AG04450 (cell line): ENCODE data around the gene ACTBL2. TPM values are rescaled to one million over a fixed set of nuclear protein-coding genes. Genes with fewer than 3 reads are reported as not detected.
A peak's percentile ranks its signal among the peaks of the same experiment; 100 is the strongest.

ENCODE experiments used
- CTCF ChIA-PET: fragments of 300-600, 350-600 bp; formaldehyde crosslinking; extraction: SDS; loops from one replicate; lab custom pipeline; 2022; ENCODE audit warnings: antibody characterized with exemption, inconsistent platforms; lab: Charles Lee
- POLR2A ChIA-PET: fragments of 350-600 bp; formaldehyde crosslinking; extraction: SDS; loops from one replicate; lab custom pipeline; 2021; ENCODE audit warnings: antibody characterized with exemption, inconsistent platforms; lab: Yijun Ruan, JAX
- DNase-seq: peaks from one replicate; pipeline ENCODE4 v3.0.0-alpha.2; 2011; ENCODE audit warnings: low read depth, low spot score
- H3K27ac ChIP-seq: one replicate; pipeline ENCODE4 v1.5.1; 2012; ENCODE audit warnings: low read depth, low read length, control low read depth
- H3K27me3 ChIP-seq: one replicate; pipeline ENCODE4 v1.6.0; 2012; ENCODE audit warnings: low read length; ENCODE audit not compliant: control insufficient read depth, insufficient read depth
- H3K4me3 ChIP-seq: 2 replicates; pipeline ENCODE4 v1.5.1; 2011; ENCODE audit warnings: mild to moderate bottlenecking, low read depth, low read length, control low read depth
- H3K9me3 ChIP-seq: 2 replicates; pipeline ENCODE4 v1.5.1; 2012; ENCODE audit warnings: low read length; ENCODE audit not compliant: control insufficient read depth, insufficient read depth
- polyA plus RNA-seq: library from polyadenylated mRNA; depleted of rRNA; stranded (reverse); fragments of >200 nt; gene quantifications from 2 replicates; pipeline ENCODE4 v1.2.3, GENCODE V29; 2011
- TF ChIP-seq, protein P1 (sequence below): IDR thresholded peaks from 2 replicates; pipeline ENCODE4 v1.5.1; 2011; ENCODE audit warnings: low read depth, low read length, control low read depth, inconsistent platforms

ACTBL2 gene
- polyA plus RNA-seq, 1 experiment: 0.45 TPM

DNA sequence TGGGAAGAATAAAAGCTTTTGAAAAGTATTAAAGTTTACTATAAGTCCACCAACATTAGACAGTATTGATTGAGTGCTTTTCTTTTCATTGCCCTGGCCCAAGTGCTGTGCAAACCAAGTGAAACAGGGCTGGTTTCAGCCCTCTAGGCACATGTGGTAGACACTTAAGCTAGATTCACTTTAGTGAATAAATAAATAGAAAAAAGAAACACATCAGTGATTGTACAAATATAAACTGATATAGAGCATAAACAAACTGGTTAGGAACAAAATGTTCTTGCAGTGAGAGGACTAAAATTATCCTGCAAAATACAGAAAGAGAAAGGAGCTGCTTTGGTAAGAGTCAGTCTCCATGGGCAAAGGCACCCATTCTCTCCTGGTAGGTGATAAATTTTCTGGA, 29.7 kb downstream of the ACTBL2 start:
- Histone ChIP-seq H3K9me3 (no peaks in the 10 kb centered on the region), H3K4me3 (no peak overlapping the region), H3K27me3 (no peaks in the 10 kb centered on the region), H3K27ac (no peak overlapping the region)
- POLR2A ChIA-PET: interaction anchor here (1.0 kb wide), 1 partner anchor 9 kb away, joined by 4 read pairs; no protein-coding TSS in a partner anchor
- DNase-seq: no peak
- TF ChIP-seq, protein P1, sequence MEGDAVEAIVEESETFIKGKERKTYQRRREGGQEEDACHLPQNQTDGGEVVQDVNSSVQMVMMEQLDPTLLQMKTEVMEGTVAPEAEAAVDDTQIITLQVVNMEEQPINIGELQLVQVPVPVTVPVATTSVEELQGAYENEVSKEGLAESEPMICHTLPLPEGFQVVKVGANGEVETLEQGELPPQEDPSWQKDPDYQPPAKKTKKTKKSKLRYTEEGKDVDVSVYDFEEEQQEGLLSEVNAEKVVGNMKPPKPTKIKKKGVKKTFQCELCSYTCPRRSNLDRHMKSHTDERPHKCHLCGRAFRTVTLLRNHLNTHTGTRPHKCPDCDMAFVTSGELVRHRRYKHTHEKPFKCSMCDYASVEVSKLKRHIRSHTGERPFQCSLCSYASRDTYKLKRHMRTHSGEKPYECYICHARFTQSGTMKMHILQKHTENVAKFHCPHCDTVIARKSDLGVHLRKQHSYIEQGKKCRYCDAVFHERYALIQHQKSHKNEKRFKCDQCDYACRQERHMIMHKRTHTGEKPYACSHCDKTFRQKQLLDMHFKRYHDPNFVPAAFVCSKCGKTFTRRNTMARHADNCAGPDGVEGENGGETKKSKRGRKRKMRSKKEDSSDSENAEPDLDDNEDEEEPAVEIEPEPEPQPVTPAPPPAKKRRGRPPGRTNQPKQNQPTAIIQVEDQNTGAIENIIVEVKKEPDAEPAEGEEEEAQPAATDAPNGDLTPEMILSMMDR: no peak
- CTCF ChIA-PET: interaction anchor here (0.9 kb wide), 1 partner anchor 326 kb away, joined by 3 read pairs; no protein-coding TSS in a partner anchor

DNA sequence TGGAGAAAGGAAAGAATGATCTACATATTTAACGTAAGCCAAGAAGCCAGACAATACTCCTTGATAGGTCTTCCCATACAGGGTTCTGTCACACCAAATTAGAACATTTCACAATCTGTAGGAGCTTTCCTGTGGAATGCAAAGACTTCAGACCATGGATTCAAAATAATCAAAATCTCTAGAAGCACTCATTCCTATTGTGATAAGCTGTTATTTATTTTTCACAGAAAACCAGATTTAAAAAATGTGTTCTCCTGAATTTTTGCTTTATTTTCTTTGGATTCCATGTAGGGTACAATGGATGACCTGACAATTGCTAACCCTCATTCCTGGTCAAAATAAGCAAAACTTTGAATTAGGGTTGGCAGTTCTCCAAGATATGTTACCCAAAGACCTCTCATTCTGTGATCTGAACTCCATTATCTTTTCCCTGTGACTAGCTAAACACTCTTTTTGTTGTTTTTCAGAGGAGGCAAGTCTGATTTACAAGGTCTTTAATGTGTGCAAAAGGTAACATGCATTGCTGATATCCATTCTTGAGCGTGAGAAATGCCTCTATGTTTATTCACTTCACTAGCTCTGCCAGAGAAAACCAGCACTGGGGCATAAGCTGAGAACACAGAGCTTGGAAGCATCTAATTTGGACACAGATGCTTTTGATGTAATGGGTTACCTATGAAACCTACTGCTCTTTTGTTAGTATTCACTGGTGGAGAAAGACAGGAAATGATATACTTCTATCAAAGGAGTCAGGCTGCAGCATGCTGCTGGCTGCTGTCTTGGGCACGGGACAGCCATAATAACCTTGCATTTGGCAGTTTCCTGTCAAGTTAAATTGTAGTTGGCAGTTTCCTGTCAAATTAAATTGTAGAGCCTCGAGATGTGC, 31.4 kb downstream of the ACTBL2 start:
- Histone ChIP-seq H3K27me3 (no peaks in the 10 kb centered on the region), H3K27ac (no peak overlapping the region), H3K4me3 (no peak overlapping the region), H3K9me3 (no peaks in the 10 kb centered on the region)
- TF ChIP-seq, protein P1: no peak
- CTCF ChIA-PET: interaction anchor here (1.2 to 1.6 kb wide), 3 partner anchors 11 to 48 kb away, joined by 3 to 5 read pairs (median 4); no protein-coding TSS in a partner anchor
- no peak for DNase-seq
- POLR2A ChIA-PET: interaction anchor here (1.1 to 1.2 kb wide), 2 partner anchors 9 to 135 kb away, joined by 4 to 7 read pairs; no protein-coding TSS in a partner anchor

DNA sequence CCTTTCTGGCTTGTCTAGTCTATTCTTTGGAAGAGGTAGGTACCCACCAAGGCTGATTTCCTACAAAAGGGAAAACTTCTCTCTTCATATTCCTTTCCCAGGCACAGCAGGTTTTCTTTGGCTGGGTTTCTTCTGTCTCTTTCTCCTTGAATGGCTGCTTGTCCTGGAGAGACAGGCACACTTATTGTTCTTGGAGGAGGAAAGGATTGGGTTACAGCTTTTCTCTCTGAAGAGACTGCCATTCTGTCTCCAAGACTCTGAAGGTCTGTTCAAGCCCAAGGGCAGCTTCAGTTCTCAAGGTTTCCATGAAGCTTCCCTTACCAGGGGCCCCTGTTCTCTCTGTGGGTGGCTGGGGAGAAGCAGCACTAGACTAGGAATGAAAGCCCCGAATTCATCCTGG, 33.9 kb downstream of the ACTBL2 start:
- no peak overlapping the region for H3K27ac ChIP-seq
- H3K9me3 ChIP-seq: no peaks in the 10 kb centered on the region
- ChIA-PET POLR2A (no interaction called here), CTCF (interaction anchor here (0.7 to 1.4 kb wide), 2 partner anchors 151 to 1012 kb away, joined by 4 read pairs; no protein-coding TSS in a partner anchor)
- no peaks in the 10 kb centered on the region for H3K27me3 ChIP-seq
- no peak for DNase-seq
- no peak overlapping the region for H3K4me3 ChIP-seq
- TF ChIP-seq, protein P1: no peak

DNA sequence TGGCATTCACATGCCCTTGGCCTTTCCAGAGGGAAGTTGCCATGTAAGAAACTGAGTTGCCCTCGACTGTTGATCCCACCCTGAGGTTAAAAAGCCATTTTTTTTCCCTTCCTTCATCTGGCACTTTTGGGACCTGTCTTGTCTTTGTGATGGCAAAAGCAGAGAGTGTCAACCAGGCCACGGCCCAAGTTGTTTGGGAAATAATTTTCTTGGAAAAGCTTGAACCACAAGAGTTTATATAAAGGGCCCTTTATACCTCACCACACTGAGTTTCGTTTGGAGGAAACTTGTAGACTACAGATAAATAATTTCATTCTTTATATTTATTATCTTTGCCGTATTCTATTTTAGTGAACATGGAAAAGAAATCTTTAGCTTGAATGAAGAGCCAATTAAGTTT, 34.3 kb downstream of the ACTBL2 start:
- Histone ChIP-seq H3K27ac (peak overlapping the region; percentile 69), H3K4me3 (no peak overlapping the region), H3K27me3 (no peaks in the 10 kb centered on the region), H3K9me3 (no peaks in the 10 kb centered on the region)
- POLR2A ChIA-PET: no interaction called here
- TF ChIP-seq, protein P1: no peak
- CTCF ChIA-PET: interaction anchor here (0.7 to 1.4 kb wide), 2 partner anchors 150 to 1013 kb away, joined by 4 read pairs; no protein-coding TSS in a partner anchor
- no peak for DNase-seq

DNA sequence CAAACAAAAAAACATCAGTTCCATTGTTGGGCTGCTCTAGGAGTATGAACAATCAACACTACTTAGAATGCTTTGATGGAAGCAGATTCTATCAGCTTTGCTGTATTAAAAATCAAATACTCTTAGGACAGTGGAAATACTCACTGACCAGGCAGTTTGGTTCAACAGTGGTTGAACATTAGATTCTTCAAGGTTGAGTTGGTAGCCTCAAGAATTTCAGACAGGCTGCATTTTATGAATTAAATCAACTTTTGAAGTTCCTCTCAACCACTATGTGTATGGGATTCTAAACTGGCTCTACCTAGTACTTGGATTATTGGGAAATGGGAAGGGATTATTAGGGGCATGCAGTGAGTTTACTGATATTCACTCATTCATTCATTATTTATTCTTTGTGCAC, 35.0 kb downstream of the ACTBL2 start:
- ChIA-PET CTCF (no interaction called here), POLR2A (interaction anchor here (0.7 kb wide), 1 partner anchor 487 kb away, joined by 3 read pairs; no protein-coding TSS in a partner anchor)
- Histone ChIP-seq H3K4me3 (no peak overlapping the region), H3K9me3 (no peaks in the 10 kb centered on the region), H3K27me3 (no peaks in the 10 kb centered on the region), H3K27ac (peak overlapping the region; percentile 69)
- TF ChIP-seq, protein P1: no peak
- peak; percentile 55 for DNase-seq
